WI38 (cell line): ENCODE measurements around the gene TECTA.

ENCODE experiments used
- H3K4me3 ChIP-seq: 2 replicates; pipeline ENCODE4 v1.5.1; 2011; ENCODE audit warnings: low read depth, mild to moderate bottlenecking, control low read depth, low read length
- CTCF ChIP-seq: IDR thresholded peaks from 2 replicates; pipeline ENCODE4 v1.5.1; 2012; ENCODE audit warnings: low read depth, mild to moderate bottlenecking, control low read depth, low read length

The TECTA gene

GRCh38 chr11:121059605-121060004 is 41.4 kb upstream of the TECTA start:
- H3K4me3 ChIP-seq, result no peak overlapping the region
- TF ChIP-seq CTCF, result no peak

- TF ChIP-seq CTCF, result no peak
- H3K4me3 ChIP-seq, result no peak overlapping the region
These were observed 37.3 kb upstream of the TECTA start for GRCh38 chr11:121063728-121064127.

- no peak for TF ChIP-seq CTCF
- no peak overlapping the region for H3K4me3 ChIP-seq
These were observed 34.4 kb upstream of the TECTA start for GRCh38 chr11:121066623-121067022.

GRCh38 chr11:121067026-121067425 is 34.0 kb upstream of the TECTA start:
- TF ChIP-seq CTCF, result no peak
- H3K4me3 ChIP-seq, result no peak overlapping the region

- no peak overlapping the region for H3K4me3 ChIP-seq
- no peak for TF ChIP-seq CTCF
These were observed 33.6 kb upstream of the TECTA start for GRCh38 chr11:121067453-121067852.

- no peak for TF ChIP-seq CTCF
- no peak overlapping the region for H3K4me3 ChIP-seq
These were observed 32.9 kb upstream of the TECTA start for GRCh38 chr11:121067962-121068647.

GRCh38 chr11:121068787-121069186 is 32.3 kb upstream of the TECTA start:
- H3K4me3 ChIP-seq, result no peak overlapping the region

More at GRCh38 chr11:121068787-121069186, 32.3 kb upstream of the TECTA start:
- TF ChIP-seq CTCF, result no peak
